Myocyte (in vitro differentiated cells): Measurements from ENCODE around the gene RAB3GAP1. TPM values are rescaled to one million over a fixed set of nuclear protein-coding genes. Genes with fewer than 3 reads are reported as not detected.

Experiments
- DNase-seq: peaks from one replicate; pipeline ENCODE4 v3.0.0-alpha.2; 2012; ENCODE audit warnings: low read depth
- total RNA-seq: library from RNA; depleted of rRNA; stranded (reverse); fragments of >200 nt; gene quantifications from 2 replicates; pipeline ENCODE4 v1.2.3, GENCODE V29; 2014

RAB3GAP1 gene
- total RNA-seq, 1 donor from 2014 or later, result 51.8 TPM

- no peak for DNase-seq
These were observed 110.3 kb downstream of the RAB3GAP1 start for GRCh38 chr2:135162377-135162776.

- no peak for DNase-seq
These were observed 110.7 kb downstream of the RAB3GAP1 start for GRCh38 chr2:135162786-135163185.

GRCh38 chr2:135163306-135163705 is 111.2 kb downstream of the RAB3GAP1 start:
- DNase-seq, result peak; percentile 22

- DNase-seq, result no peak
These were observed 111.8 kb downstream of the RAB3GAP1 start for GRCh38 chr2:135163901-135164300.

GRCh38 chr2:135164431-135164830 is 112.3 kb downstream of the RAB3GAP1 start:
- DNase-seq, result peak; percentile 57

- peak; percentile 17 for DNase-seq
These were observed 115.2 kb downstream of the RAB3GAP1 start for GRCh38 chr2:135167273-135167672.

GRCh38 chr2:135168204-135168856 is 116.2 kb downstream of the RAB3GAP1 start:
- no peak for DNase-seq

- DNase-seq, result no peak
These were observed 118.0 kb downstream of the RAB3GAP1 start for GRCh38 chr2:135169900-135170753.

GRCh38 chr2:135174049-135174809 is 122.1 kb downstream of the RAB3GAP1 start:
- no peak for DNase-seq

GRCh38 chr2:135174810-135175093 is 122.7 kb downstream of the RAB3GAP1 start:
- DNase-seq, result no peak

- DNase-seq, result no peak
These were observed 123.1 kb downstream of the RAB3GAP1 start for GRCh38 chr2:135175177-135175576.

GRCh38 chr2:135179689-135180088 is 127.6 kb downstream of the RAB3GAP1 start:
- DNase-seq, result no peak

- DNase-seq, result no peak
These were observed 130.1 kb downstream of the RAB3GAP1 start for GRCh38 chr2:135182190-135182589.

GRCh38 chr2:135182601-135183000 is 130.5 kb downstream of the RAB3GAP1 start:
- no peak for DNase-seq

GRCh38 chr2:135183822-135184221 is 131.7 kb downstream of the RAB3GAP1 start:
- no peak for DNase-seq

- DNase-seq, result no peak
These were observed 134.0 kb downstream of the RAB3GAP1 start for GRCh38 chr2:135186054-135186453.

GRCh38 chr2:135187270-135187669 is 135.2 kb downstream of the RAB3GAP1 start:
- DNase-seq, result no peak

GRCh38 chr2:135189148-135189547 is 137.1 kb downstream of the RAB3GAP1 start:
- DNase-seq, result no peak

GRCh38 chr2:135190799-135191198 is 138.7 kb downstream of the RAB3GAP1 start:
- DNase-seq, result no peak

- DNase-seq, result no peak
These were observed 146.4 kb downstream of the RAB3GAP1 start for GRCh38 chr2:135198481-135198880.

- DNase-seq, result no peak
These were observed 150.7 kb downstream of the RAB3GAP1 start for GRCh38 chr2:135202751-135203150.

GRCh38 chr2:135203944-135204343 is 151.9 kb downstream of the RAB3GAP1 start:
- no peak for DNase-seq
